ENCODE results near the gene SLC7A8.

The SLC7A8 gene

DNA sequence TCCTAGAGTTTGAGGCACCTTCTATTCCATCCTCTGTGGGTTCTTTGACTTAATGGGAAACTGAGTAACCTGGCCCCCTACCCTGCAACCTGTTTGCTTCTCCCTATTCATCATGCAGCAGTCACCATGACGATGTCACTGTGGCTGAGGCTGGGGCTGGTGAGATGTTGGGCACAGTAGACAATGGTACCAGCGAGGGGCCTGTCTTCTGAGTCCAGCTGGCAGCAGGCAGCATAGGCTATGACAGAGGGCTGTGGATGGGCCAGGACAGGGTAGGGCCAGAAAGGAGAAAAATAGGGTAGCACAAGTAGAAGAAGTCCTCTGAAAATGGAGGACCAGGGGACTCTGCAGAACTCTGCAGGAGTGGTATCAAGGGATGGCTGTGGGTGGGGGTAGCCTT, 80.7 kb downstream of the SLC7A8 start:
- no peak for DNase-seq (ENCODE audit: low spot score)
- TF ChIP-seq, protein P1, sequence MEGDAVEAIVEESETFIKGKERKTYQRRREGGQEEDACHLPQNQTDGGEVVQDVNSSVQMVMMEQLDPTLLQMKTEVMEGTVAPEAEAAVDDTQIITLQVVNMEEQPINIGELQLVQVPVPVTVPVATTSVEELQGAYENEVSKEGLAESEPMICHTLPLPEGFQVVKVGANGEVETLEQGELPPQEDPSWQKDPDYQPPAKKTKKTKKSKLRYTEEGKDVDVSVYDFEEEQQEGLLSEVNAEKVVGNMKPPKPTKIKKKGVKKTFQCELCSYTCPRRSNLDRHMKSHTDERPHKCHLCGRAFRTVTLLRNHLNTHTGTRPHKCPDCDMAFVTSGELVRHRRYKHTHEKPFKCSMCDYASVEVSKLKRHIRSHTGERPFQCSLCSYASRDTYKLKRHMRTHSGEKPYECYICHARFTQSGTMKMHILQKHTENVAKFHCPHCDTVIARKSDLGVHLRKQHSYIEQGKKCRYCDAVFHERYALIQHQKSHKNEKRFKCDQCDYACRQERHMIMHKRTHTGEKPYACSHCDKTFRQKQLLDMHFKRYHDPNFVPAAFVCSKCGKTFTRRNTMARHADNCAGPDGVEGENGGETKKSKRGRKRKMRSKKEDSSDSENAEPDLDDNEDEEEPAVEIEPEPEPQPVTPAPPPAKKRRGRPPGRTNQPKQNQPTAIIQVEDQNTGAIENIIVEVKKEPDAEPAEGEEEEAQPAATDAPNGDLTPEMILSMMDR (IDR thresholded peaks at IDR 0.05; ENCODE audit: extremely low read depth, missing control alignments) = no peak

DNA sequence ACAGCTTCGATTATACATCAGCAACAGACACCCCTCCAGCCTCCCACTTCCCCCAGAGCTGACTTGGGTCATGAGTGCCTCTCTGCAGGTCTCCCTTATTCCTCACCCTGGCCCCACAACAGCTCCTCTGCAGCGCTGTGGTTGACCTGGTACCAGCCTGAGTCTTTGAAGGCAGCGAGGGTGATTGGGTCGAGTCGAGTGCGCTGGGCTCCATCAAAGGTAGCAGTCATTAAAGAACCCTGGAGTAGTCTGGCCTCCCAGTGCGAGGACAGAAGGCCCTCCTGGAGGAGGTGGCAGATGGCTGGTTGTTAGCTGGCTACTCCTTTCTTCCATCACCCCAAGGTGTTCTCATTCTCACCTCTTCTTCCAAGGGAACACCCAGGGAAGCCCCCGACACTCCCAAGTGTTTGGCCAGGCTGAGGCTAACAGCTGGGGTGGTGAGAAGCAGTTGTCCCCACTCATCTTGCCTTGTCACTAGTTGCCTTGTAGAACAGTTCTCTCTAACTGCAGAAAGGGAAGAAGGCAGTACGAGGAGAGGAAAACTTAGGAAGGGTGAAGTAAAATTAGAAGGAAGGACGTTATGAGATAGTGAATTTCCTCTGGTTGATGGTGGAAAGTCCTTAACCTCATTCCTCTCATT, 81.4 kb downstream of the SLC7A8 start:
- DNase-seq (ENCODE audit: low spot score) = no peak
- TF ChIP-seq, protein P1 (IDR thresholded peaks at IDR 0.05; ENCODE audit: extremely low read depth, missing control alignments) = no peak

DNA sequence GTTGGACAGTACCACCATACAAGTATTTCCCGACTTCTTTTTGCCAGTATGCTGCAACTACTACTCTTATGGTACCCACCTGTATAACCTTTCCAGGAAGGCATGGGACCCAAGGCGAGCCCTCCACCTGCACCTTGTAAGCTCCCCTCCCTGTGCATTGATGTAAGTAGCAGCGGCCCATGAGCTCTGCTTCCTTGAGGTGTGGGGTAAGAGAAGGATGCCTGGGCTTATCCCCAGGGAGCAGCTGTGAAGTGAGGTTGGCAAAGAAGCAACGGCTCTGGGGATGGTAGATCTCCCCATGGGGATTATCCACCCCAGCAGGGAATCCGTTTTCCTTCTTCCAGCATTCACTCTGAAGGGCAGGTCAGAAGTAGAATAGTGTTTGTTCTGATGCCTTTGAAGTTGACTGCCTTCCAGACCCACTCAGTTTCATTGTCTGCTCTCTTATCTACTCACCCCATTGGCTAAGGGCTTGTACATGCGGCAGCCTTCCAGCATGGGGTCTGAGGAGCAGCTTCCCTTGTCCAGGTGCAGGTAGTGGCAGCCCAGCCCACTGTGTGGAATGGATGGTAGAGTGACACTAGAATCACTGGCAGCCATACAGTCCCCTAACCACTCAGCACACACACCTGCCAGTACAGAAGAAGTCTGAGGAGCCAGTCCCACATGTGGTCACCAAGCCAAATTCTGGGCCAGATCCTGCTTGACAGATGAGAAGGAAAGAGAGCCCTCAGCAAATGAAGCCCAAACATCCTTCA, 82.1 kb downstream of the SLC7A8 start:
- DNase-seq (ENCODE audit: low spot score) = no peak
- TF ChIP-seq, protein P1 (IDR thresholded peaks at IDR 0.05; ENCODE audit: extremely low read depth, missing control alignments) = no peak

DNA sequence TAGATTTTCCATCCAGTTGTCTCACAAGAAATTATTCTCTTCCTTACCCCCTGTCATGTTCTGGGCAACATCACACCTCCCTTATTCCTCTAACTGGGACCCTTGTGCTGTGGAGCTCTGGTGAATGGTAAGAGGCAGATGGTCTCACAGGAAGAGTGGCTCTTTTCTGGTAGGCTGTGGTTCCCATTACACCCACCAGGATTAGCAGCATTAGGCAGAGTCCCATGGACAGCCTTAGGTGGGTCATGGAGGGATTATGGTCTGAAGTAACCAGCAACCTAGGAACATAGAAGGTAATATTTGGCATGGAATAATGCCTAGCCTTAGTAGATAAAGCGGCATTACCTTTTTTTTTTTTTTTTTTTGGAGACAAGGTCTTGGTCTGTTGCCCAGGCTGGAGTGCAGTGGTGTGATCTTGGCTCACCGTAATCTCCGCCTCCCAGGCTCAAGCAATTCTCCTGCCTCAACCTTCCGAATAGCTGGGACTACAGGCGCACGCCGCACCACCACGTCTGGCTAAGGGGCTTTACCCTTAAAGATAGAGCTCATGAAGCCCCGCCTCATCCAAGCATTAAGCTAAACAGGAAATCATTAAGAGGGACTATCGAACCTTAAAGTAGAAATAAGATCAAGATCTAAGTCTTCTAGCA, 84.1 kb downstream of the SLC7A8 start:
- TF ChIP-seq, protein P1 (IDR thresholded peaks at IDR 0.05; ENCODE audit: extremely low read depth, missing control alignments) = no peak
- DNase-seq (ENCODE audit: low spot score) = no peak

DNA sequence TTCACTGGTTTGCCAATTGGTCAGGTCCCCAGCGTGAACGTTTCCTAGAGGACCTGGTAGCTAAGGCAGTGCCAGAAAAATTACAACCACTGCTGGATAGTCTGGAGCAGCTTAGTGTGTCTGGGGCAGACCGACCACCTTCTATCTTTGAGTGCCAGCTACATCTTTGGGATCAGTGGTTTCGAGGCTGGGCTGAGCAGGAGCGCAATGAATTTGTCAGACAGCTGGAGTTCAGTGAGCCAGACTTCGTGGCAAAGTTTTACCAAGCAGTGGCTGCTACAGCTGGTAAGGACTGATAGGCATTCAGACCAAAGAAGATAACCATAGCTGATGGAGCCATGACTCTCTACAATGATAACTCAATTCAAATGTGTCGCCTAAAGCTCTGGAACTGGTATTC, 85.7 kb downstream of the SLC7A8 start:
- TF ChIP-seq, protein P1 (IDR thresholded peaks at IDR 0.05; ENCODE audit: extremely low read depth, missing control alignments) = no peak
- DNase-seq (ENCODE audit: low spot score) = no peak

DNA sequence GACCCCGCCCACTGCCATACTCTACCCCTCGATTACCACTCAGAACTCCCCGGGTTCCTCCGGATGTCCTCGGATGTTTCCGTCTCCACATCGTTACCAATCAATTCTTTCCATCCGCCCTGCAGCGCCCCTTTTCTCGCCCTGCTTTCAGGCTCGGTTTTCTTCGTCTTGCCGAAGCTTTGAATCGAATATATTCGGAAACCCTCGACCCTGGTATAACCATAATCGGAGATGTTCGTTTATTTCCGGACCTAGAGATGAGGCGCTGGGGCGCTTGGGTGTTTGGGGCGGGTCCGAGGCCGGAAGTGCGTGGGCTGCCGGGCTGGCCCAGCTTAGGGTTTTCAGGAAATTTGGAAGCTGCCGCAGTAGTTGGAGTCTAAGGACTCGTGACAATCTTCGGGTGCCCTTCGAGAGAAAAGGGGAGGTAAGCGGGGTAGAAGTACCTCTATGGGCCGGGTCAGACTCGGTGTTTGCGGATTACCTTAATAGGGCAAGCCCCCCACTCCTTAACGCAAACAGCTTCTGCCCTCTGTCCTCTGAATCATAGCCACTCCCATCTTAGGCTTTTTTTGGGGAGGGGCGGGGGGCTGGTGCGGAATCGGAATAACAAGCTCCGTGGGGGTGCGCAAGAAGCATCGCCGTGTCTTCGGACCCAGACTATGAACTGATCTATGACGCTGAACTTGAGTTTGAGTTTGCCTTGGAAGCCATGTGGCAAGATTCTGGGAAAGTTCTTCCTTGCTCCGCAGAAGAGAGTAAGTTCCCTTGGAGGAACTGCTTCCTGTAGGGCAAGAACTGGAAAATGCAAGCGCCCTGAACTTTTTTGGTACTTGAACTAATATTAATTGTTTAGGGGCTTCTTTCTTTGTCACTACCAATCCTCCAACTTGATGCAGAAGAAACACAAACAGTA, 88.0 kb downstream of the SLC7A8 start, which contains the start of gene C14orf119:
TSS of gene C14orf119 (plus strand) at position 310 of the 913 bp plus-strand sequence. CDS start 2,154 bp downstream, outside the sequence.
- TF ChIP-seq, protein P1 (IDR thresholded peaks at IDR 0.05; ENCODE audit: extremely low read depth, missing control alignments) = no peak
- peak; percentile 99 for DNase-seq (ENCODE audit: low spot score)

All from GM20000 (cell line).